DOHH2 (cell line): ENCODE data around the gene XPO6.

ENCODE experiments used
- H3F3A ChIP-seq: fragments of 200-600 bp; sonication (generic), shearing (Covaris generic); 2 replicates; pipeline ENCODE4 v1.6.0; 2016; ENCODE audit warnings: antibody characterized with exemption, mild to moderate bottlenecking; ENCODE audit not compliant: control insufficient read depth, insufficient read depth
- H3K27ac ChIP-seq: fragments of 200-600 bp; sonication (generic); 2 replicates; pipeline ENCODE4 v1.5.1; 2014; ENCODE audit warnings: low read depth, mild to moderate bottlenecking, low read length, moderate library complexity
- H3K27me3 ChIP-seq: fragments of 200-600 bp; sonication (generic); 2 replicates; pipeline ENCODE4 v1.6.1; 2014; ENCODE audit warnings: mild to moderate bottlenecking, low read length, mixed read lengths; ENCODE audit not compliant: control insufficient read depth
- H3K36me3 ChIP-seq: fragments of 200-600 bp; sonication (generic); 2 replicates; pipeline ENCODE4 v1.6.1; 2014; ENCODE audit warnings: mild to moderate bottlenecking, low read length, moderate library complexity, mixed read lengths; ENCODE audit not compliant: control insufficient read depth
- H3K4me1 ChIP-seq: fragments of 200-600 bp; sonication (generic); 2 replicates; pipeline ENCODE4 v1.6.1; 2014; ENCODE audit warnings: mild to moderate bottlenecking, low read length, mixed read lengths; ENCODE audit not compliant: control insufficient read depth
- H3K4me2 ChIP-seq: fragments of 200-600 bp; sonication (generic); 2 replicates; pipeline ENCODE4 v1.6.0; 2014; ENCODE audit warnings: mild to moderate bottlenecking, low read length, moderate library complexity
- H3K4me3 ChIP-seq: fragments of 200-600 bp; sonication (generic); 2 replicates; pipeline ENCODE4 v1.5.1; 2014; ENCODE audit warnings: mild to moderate bottlenecking, low read length, mixed read lengths
- H3K79me2 ChIP-seq: fragments of 200-600 bp; sonication (generic); 2 replicates; pipeline ENCODE4 v1.6.1; 2014; ENCODE audit warnings: mild to moderate bottlenecking, low read length, mixed read lengths; ENCODE audit not compliant: control insufficient read depth
- H3K9me2 ChIP-seq: fragments of 200-600 bp; sonication (generic); replicated peaks from 2 replicates; pipeline ENCODE4 v1.6.1; 2014; ENCODE audit warnings: mild to moderate bottlenecking, low read length, mixed read lengths; ENCODE audit not compliant: control insufficient read depth
- H3K9me3 ChIP-seq: fragments of 200-600 bp; sonication (generic); 2 replicates; pipeline ENCODE4 v1.6.1; 2014; ENCODE audit warnings: antibody characterized with exemption, low read length, mixed read lengths; ENCODE audit not compliant: control insufficient read depth, insufficient read depth
- H4K20me1 ChIP-seq: fragments of 200-600 bp; sonication (generic); 2 replicates; pipeline ENCODE4 v1.6.0; 2014; ENCODE audit warnings: low read depth, mild to moderate bottlenecking, antibody characterized with exemption, low read length, moderate library complexity; ENCODE audit not compliant: control insufficient read depth, insufficient read depth
- CTCF ChIP-seq: fragments of 200-600 bp; sonication (generic); IDR thresholded peaks from one replicate; pipeline ENCODE4 v1.5.1; 2014; ENCODE audit warnings: antibody characterized with exemption, mild to moderate bottlenecking, low read depth, low read length; ENCODE audit not compliant: poor library complexity, severe bottlenecking
- EZH2phosphoT487 ChIP-seq: fragments of 200-600 bp; sonication (generic); IDR thresholded peaks from 2 replicates; pipeline ENCODE4 v1.6.1; 2017; ENCODE audit warnings: borderline replicate concordance, mild to moderate bottlenecking, antibody characterized with exemption, low read length, moderate library complexity, mixed read lengths

The XPO6 gene

GRCh38 chr16:28100810-28101532 is 110.8 kb downstream of the XPO6 start:
- Histone ChIP-seq H4K20me1 (no peaks in the 10 kb centered on the region), H3K79me2 (no peaks in the 10 kb centered on the region), H3K9me2 (no peaks in the 10 kb centered on the region), H3K27ac (no peak overlapping the region), H3F3A (no peaks in the 10 kb centered on the region), H3K4me3 (no peak overlapping the region), H3K4me1 (no peaks in the 10 kb centered on the region), H3K9me3 (no peaks in the 10 kb centered on the region), H3K27me3 (no peaks in the 10 kb centered on the region), H3K4me2 (no peak overlapping the region), H3K36me3 (peaks cover 84% of the 10 kb centered on the region)
- TF ChIP-seq EZH2phosphoT487 (no peak), CTCF (no peak)

DNA sequence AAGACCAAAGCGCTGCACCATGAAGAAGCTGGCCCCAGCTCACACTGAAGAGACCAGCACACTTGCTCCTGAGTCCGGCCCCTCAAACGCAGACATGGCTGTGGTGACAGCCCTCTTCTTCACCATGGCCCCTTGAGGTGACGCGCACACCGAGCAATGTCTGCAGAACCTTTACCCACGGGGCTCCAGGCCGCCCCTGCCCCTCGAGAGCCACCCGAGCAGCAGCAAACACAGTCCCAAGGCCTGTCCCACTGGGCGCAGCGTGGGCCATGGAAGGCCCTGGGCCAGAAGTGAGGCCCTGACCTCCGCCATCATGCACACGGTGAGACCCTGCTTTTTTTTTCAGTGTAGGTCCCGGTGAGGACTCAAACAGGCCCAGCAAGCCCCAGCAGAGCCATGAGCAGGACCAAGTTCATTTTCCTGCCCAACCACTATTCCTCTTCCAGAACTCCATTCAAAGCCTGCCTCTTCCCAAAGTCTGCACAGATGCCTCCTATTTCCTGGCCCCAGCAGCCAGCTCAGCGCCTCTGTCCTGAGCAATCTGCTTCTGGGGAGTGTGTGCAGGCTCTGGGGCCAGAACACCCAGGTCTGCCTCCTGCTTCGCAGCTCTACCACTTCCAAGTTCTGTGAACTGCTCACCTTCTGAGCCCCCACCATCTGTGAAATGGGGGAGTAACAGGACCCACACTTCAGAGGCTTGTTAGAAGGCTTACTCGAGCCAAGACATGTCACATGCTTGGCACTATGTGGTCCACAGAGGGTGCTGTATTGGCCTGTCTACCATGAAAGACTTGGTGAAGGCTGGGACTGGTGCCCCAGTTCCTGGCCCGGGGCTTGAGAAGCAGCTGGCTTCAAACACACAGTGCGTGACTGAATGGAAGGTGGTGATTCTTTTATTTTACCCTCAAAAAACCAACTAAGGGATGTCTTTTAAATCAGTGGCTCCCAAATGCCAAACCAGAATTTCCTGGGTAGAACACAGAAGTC is 112.5 kb downstream of the XPO6 start:
- TF ChIP-seq CTCF: no peak
- no peak for TF ChIP-seq EZH2phosphoT487
- Histone ChIP-seq H3K79me2 (no peaks in the 10 kb centered on the region), H4K20me1 (no peaks in the 10 kb centered on the region), H3K4me3 (no peak overlapping the region), H3K27ac (no peak overlapping the region), H3K4me1 (no peaks in the 10 kb centered on the region), H3K4me2 (no peak overlapping the region), H3K9me3 (no peaks in the 10 kb centered on the region), H3K27me3 (no peaks in the 10 kb centered on the region), H3K9me2 (no peaks in the 10 kb centered on the region), H3F3A (no peaks in the 10 kb centered on the region), H3K36me3 (peaks cover 67% of the 10 kb centered on the region)

- no peak overlapping the region for H3K4me2 ChIP-seq
- no peak overlapping the region for H3K27ac ChIP-seq
- no peaks in the 10 kb centered on the region for H3K27me3 ChIP-seq
- H3K4me3 ChIP-seq: no peak overlapping the region
- no peaks in the 10 kb centered on the region for H3F3A ChIP-seq
- H4K20me1 ChIP-seq: no peaks in the 10 kb centered on the region
- TF ChIP-seq CTCF (no peak), EZH2phosphoT487 (no peak)
- no peaks in the 10 kb centered on the region for H3K9me2 ChIP-seq
- H3K9me3 ChIP-seq: no peaks in the 10 kb centered on the region
- peaks cover 58% of the 10 kb centered on the region for H3K36me3 ChIP-seq
- H3K79me2 ChIP-seq: no peaks in the 10 kb centered on the region
- H3K4me1 ChIP-seq: no peaks in the 10 kb centered on the region
These were observed 113.4 kb downstream of the XPO6 start for GRCh38 chr16:28098171-28098958.
